K562 (cell line): ENCODE data around the gene PRF1. TPM values are rescaled to one million over a fixed set of nuclear protein-coding genes. Genes with fewer than 3 reads are reported as not detected.

Experiments used
- ATF7 ChIP-seq: fragments of 450-650 bp; IDR thresholded peaks from 2 replicates; pipeline ENCODE4 v1.7.1; 2014; ENCODE audit warnings: mild to moderate bottlenecking, moderate library complexity
- CBX1 ChIP-seq: sonication (generic); IDR thresholded peaks from 2 replicates; pipeline ENCODE4 v1.6.1; 2016; ENCODE audit warnings: antibody characterized with exemption, low read depth, mild to moderate bottlenecking
- COPS2 ChIP-seq: fragments of 450-650 bp; conservative IDR thresholded peaks from 2 replicates; pipeline ENCODE4 v1.6.1; 2016; ENCODE audit warnings: mild to moderate bottlenecking, moderate library complexity
- E2F8 ChIP-seq: fragments of 450-650 bp; IDR thresholded peaks from 2 replicates; pipeline ENCODE4 v1.7.1; 2018; ENCODE audit warnings: mild to moderate bottlenecking, low read depth; ENCODE audit not compliant: partially characterized antibody
- EZH2 ChIP-seq: IDR thresholded peaks from 2 replicates; pipeline ENCODE4 v1.6.1; 2012; ENCODE audit warnings: low read depth, mild to moderate bottlenecking, inconsistent platforms, low read length, borderline replicate concordance
- GATAD2A ChIP-seq: fragments of 450-650 bp; IDR thresholded peaks from 2 replicates; pipeline ENCODE4 v1.6.1; 2017
- HSF4 ChIP-seq: fragments of 250-450 bp; sonication (Bioruptor Pico); IDR thresholded peaks from 2 replicates; pipeline ENCODE4 v2.1.2; 2022; ENCODE audit warnings: mild to moderate bottlenecking, moderate library complexity, borderline replicate concordance
- MCM7 ChIP-seq, 2 experiments: fragments of 450-650 bp; IDR thresholded peaks; 2 replicates each; pipeline ENCODE4 v1.6.1; 2016 to 2018
- NCOA2 ChIP-seq, 2 experiments: fragments of 450-650 bp; IDR thresholded peaks; 2 replicates each; pipeline ENCODE4 v1.6.1; 2018; ENCODE audit warnings: mild to moderate bottlenecking in 2 of 2, moderate library complexity in 1 of 2; ENCODE audit not compliant: partially characterized antibody in 2 of 2
- THAP12 ChIP-seq: fragments of 250-450 bp; sonication (Bioruptor Pico); IDR thresholded peaks from 2 replicates; pipeline ENCODE4 v1.9.0; 2021; ENCODE audit warnings: mild to moderate bottlenecking, inconsistent platforms
- ZNF639 ChIP-seq, 2 experiments: fragments of 200-800 bp in 1 of 2; sonication (Bioruptor generic) in 1 of 2; sonication (generic) in 1 of 2; formaldehyde crosslinking in 1 of 2; IDR thresholded peaks in 1 of 2; conservative IDR thresholded peaks in 1 of 2; 2 replicates each; pipeline versions ENCODE4 v1.5.0 to v1.6.1; 2016 to 2020; ENCODE audit warnings: missing compliant biosample characterization in 1 of 2, missing genetic modification characterization in 1 of 2, missing genetic modification reagents in 1 of 2
- ZNF778 ChIP-seq: fragments of 450-650 bp; formaldehyde crosslinking; IDR thresholded peaks from 2 replicates; pipeline ENCODE4 v1.4.0; 2020; ENCODE audit warnings: mild to moderate bottlenecking, moderate library complexity
- polyA plus RNA-seq, 8 experiments: library from polyadenylated mRNA; depleted of rRNA in 4 of 8; stranded (reverse) in 5 of 8; unstranded in 3 of 8; fragments of >200 nt; fragmentation: Nextera tagmentation in 2 of 8; fragmentation: Illumina TruSeq in 1 of 8; extraction: Ambion mirVana in 2 of 8; extraction: Trizol in 1 of 8; gene quantifications; 2 replicates each; pipeline versions ENCODE4 v1.2.1 to v1.2.3, GENCODE V29; 2011 to 2014; ENCODE audit warnings: inconsistent platforms in 1 of 8, missing spikeins in 1 of 8
- total RNA-seq, 7 experiments: library from RNA; depleted of rRNA in 6 of 7; stranded (reverse); fragments of >200 nt in 6 of 7; fragmentation: Illumina TruSeq in 2 of 7; extraction: Trizol in 2 of 7; gene quantifications; 2 replicates each; pipeline versions ENCODE4 v1.2.1 to v1.2.3, GENCODE V29; 2011 to 2021; ENCODE audit warnings: low replicate concordance in 1 of 7
- TF ChIP-seq, protein P1 (sequence below), 2 experiments: fragments of 450-650 bp; IDR thresholded peaks; 2 replicates each; pipeline ENCODE4 v1.6.1; 2018; ENCODE audit warnings: mild to moderate bottlenecking in 2 of 2, low read depth in 1 of 2; ENCODE audit not compliant: partially characterized antibody in 2 of 2
- TF ChIP-seq, protein P2 (sequence below): fragments of 450-650 bp; formaldehyde crosslinking; IDR thresholded peaks from 2 replicates; pipeline ENCODE4 v1.4.0; 2020; ENCODE audit warnings: mild to moderate bottlenecking, moderate library complexity

Gene PRF1
- total and polyA plus RNA-seq, 9 of the 15 experiments (the other 6 are each of a cell fraction or from before 2014, with no cell fraction given) = 3.8 to 8.6 (median 6.3) TPM

DNA sequence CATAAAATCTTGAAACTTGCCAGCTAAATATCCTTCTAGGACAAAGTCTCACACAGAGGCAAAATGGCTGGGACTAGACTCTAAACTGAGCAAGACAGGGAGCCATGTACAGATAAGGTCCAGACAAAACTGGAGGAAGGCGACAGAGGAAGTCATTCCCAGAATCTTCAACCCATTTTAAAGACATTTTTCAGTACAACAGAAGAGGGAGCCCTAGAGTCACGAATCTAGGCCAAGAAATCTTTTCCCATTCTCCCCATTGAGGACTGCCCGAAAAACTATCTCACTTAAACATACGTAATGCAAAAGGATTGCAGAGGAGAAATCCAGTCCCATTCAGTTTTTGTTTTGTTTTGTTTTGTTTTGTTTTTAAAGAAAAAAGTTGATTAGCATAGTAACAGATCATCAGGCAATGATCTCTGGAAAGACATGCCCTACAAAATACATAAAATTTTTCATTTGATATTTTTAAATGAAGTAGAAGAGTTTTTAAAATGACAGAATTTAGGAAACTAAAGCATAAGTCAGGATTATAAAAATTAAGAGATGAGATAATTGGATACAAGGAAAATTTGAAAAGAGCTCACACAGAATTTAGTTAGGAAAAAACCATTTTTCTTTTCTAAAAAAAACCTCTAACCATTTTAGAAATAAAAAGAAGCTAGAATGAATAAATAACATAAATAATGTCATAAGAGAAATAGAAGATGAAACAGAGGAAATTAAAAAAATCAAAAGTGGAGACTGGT lies 16.9 kb upstream of the PRF1 start (continued):
- TF ChIP-seq, protein P1, sequence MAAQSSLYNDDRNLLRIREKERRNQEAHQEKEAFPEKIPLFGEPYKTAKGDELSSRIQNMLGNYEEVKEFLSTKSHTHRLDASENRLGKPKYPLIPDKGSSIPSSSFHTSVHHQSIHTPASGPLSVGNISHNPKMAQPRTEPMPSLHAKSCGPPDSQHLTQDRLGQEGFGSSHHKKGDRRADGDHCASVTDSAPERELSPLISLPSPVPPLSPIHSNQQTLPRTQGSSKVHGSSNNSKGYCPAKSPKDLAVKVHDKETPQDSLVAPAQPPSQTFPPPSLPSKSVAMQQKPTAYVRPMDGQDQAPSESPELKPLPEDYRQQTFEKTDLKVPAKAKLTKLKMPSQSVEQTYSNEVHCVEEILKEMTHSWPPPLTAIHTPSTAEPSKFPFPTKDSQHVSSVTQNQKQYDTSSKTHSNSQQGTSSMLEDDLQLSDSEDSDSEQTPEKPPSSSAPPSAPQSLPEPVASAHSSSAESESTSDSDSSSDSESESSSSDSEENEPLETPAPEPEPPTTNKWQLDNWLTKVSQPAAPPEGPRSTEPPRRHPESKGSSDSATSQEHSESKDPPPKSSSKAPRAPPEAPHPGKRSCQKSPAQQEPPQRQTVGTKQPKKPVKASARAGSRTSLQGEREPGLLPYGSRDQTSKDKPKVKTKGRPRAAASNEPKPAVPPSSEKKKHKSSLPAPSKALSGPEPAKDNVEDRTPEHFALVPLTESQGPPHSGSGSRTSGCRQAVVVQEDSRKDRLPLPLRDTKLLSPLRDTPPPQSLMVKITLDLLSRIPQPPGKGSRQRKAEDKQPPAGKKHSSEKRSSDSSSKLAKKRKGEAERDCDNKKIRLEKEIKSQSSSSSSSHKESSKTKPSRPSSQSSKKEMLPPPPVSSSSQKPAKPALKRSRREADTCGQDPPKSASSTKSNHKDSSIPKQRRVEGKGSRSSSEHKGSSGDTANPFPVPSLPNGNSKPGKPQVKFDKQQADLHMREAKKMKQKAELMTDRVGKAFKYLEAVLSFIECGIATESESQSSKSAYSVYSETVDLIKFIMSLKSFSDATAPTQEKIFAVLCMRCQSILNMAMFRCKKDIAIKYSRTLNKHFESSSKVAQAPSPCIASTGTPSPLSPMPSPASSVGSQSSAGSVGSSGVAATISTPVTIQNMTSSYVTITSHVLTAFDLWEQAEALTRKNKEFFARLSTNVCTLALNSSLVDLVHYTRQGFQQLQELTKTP (IDR thresholded peaks at IDR 0.05; ENCODE audit: low read depth in 1 of 2, partially characterized antibody in 2 of 2) = peak in 1 of 2 experiments; percentile 36
- TF ChIP-seq NCOA2 (IDR thresholded peaks at IDR 0.05; ENCODE audit: partially characterized antibody in 2 of 2) (no peak), ZNF778 (CRISPR knock-in tag) (no peak), MCM7 (IDR thresholded peaks at IDR 0.05) (no peak), ZNF639 (CRISPR knock-in tag; conservative IDR thresholded peaks at IDR 0.05 in 1 of 2, IDR thresholded peaks at IDR 0.05 in 1 of 2) (no peak), EZH2 (no peak), ATF7 (peak; percentile 79), E2F8 (peak; percentile 35), HSF4 (CRISPR knock-in tag) (no peak), COPS2 (no peak), GATAD2A (no peak), CBX1 (0 out of 2 replicates have a peak, but pooled peaks have one; percentile 51), THAP12 (CRISPR knock-in tag) (no peak)
- TF ChIP-seq, protein P2, sequence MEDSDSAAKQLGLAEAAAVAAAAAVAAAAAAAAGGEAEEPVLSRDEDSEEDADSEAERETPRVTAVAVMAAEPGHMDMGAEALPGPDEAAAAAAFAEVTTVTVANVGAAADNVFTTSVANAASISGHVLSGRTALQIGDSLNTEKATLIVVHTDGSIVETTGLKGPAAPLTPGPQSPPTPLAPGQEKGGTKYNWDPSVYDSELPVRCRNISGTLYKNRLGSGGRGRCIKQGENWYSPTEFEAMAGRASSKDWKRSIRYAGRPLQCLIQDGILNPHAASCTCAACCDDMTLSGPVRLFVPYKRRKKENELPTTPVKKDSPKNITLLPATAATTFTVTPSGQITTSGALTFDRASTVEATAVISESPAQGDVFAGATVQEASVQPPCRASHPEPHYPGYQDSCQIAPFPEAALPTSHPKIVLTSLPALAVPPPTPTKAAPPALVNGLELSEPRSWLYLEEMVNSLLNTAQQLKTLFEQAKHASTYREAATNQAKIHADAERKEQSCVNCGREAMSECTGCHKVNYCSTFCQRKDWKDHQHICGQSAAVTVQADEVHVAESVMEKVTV = peak; percentile 91
